ENCODE measurements around the gene SPPL3. TPM values are rescaled to one million over a fixed set of nuclear protein-coding genes. Genes with fewer than 3 reads are reported as not detected.

Gene SPPL3
- total RNA-seq, 1 donor from 2014 or later, result 40.3 TPM

GRCh38 chr12:120738252-120739030, 165.7 kb downstream of the SPPL3 start:
- ATAC-seq (ENCODE audit: low read depth), result no peak
- DNase-seq, result no peak
- no peaks in the 10 kb centered on the region for H3K36me3 Mint-ChIP-seq (ENCODE audit: low read depth)
- no peaks in the 10 kb centered on the region for H3K9me3 Mint-ChIP-seq
- intact Hi-C loops (cut with micrococcal nuclease), result no loop called here
- POLR2A ChIA-PET, result no interaction called here
- H3K4me1 Mint-ChIP-seq, result no peaks in the 10 kb centered on the region
- no peaks in the 10 kb centered on the region for H3K27me3 Mint-ChIP-seq
- H3K4me3 Mint-ChIP-seq, result no peak overlapping the region
- CTCF ChIA-PET, result no interaction called here
- no peak overlapping the region for H3K27ac Mint-ChIP-seq
- TF ChIP-seq, protein P1, sequence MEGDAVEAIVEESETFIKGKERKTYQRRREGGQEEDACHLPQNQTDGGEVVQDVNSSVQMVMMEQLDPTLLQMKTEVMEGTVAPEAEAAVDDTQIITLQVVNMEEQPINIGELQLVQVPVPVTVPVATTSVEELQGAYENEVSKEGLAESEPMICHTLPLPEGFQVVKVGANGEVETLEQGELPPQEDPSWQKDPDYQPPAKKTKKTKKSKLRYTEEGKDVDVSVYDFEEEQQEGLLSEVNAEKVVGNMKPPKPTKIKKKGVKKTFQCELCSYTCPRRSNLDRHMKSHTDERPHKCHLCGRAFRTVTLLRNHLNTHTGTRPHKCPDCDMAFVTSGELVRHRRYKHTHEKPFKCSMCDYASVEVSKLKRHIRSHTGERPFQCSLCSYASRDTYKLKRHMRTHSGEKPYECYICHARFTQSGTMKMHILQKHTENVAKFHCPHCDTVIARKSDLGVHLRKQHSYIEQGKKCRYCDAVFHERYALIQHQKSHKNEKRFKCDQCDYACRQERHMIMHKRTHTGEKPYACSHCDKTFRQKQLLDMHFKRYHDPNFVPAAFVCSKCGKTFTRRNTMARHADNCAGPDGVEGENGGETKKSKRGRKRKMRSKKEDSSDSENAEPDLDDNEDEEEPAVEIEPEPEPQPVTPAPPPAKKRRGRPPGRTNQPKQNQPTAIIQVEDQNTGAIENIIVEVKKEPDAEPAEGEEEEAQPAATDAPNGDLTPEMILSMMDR (IDR thresholded peaks at IDR 0.05), result no peak

DNA sequence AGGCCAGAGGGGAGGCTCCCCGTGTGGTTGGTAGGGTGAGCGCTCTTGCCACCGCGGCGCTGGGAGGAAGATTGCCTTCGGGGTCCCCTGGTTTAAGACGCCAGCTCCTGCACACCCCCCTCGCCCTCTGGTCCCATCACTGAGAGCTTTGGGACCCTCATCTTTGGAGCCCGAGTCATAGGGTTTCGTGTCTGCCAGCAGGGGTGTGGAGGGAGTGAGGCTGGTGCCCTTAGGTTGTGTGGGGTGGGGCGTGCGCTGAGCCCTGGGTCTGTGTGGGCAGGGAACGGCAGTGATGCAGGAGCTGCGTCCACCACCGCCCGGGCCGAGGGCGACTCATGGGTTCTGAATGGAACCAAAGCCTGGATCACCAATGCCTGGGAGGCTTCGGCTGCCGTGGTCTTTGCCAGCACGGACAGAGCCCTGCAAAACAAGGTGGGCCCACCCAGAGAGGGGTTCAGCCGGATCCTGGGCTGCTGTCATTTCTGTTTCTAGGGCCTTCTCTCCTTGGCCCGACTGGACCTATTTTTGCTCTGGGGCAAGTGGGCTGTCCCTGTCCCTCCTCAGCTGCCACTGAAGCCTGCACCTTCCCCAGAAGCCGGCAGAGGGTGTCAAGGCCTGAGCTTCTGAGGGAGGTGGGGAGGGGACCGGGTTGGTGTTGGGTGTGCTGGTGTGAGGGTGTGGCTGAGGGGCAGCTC, 166.5 kb downstream of the SPPL3 start:
- DNase-seq, result no peak
- intact Hi-C loops (cut with micrococcal nuclease), result no loop called here
- no peak for ATAC-seq (ENCODE audit: low read depth)
- POLR2A ChIA-PET, result no interaction called here
- no peak overlapping the region for H3K27ac Mint-ChIP-seq
- no peaks in the 10 kb centered on the region for H3K9me3 Mint-ChIP-seq
- CTCF ChIA-PET, result no interaction called here
- no peaks in the 10 kb centered on the region for H3K27me3 Mint-ChIP-seq
- H3K36me3 Mint-ChIP-seq (ENCODE audit: low read depth), result no peaks in the 10 kb centered on the region
- no peaks in the 10 kb centered on the region for H3K4me1 Mint-ChIP-seq
- TF ChIP-seq, protein P1 (IDR thresholded peaks at IDR 0.05), result no peak
- H3K4me3 Mint-ChIP-seq, result no peak overlapping the region

GRCh38 chr12:120736404-120737331, 167.5 kb downstream of the SPPL3 start:
- Mint-ChIP-seq H3K27me3 (no peaks in the 10 kb centered on the region), H3K4me1 (no peaks in the 10 kb centered on the region), H3K36me3 (ENCODE audit: low read depth) (no peaks in the 10 kb centered on the region), H3K27ac (no peak overlapping the region), H3K4me3 (no peak overlapping the region), H3K9me3 (no peaks in the 10 kb centered on the region)
- DNase-seq (no peak), ATAC-seq (ENCODE audit: low read depth) (no peak)
- intact Hi-C loops (cut with micrococcal nuclease), result no loop called here
- POLR2A ChIA-PET, result interaction anchor here (0.5 kb wide), 1 partner anchor 14 kb away, joined by 4 read pairs; no protein-coding TSS in a partner anchor
- TF ChIP-seq, protein P1 (IDR thresholded peaks at IDR 0.05), result no peak
- CTCF ChIA-PET, result no interaction called here

GRCh38 chr12:120735181-120735580, 169.0 kb downstream of the SPPL3 start:
- ChIA-PET POLR2A (interaction anchor here (0.7 kb wide), 1 partner anchor 131 kb away, joined by 5 read pairs; no protein-coding TSS in a partner anchor), CTCF (interaction anchor here (0.7 kb wide), 1 partner anchor 151 kb away, joined by 3 read pairs; no protein-coding TSS in a partner anchor)
- TF ChIP-seq, protein P1 (IDR thresholded peaks at IDR 0.05), result no peak
- DNase-seq, result no peak
- intact Hi-C loops (cut with micrococcal nuclease), result no loop called here
- Mint-ChIP-seq H3K9me3 (no peaks in the 10 kb centered on the region), H3K27me3 (no peaks in the 10 kb centered on the region), H3K36me3 (ENCODE audit: low read depth) (peaks cover 6% of the 10 kb centered on the region), H3K4me3 (no peak overlapping the region), H3K4me1 (no peaks in the 10 kb centered on the region), H3K27ac (no peak overlapping the region)
- no peak for ATAC-seq (ENCODE audit: low read depth)
